Left ventricle myocardium inferior (tissue), 1 donor: ENCODE measurements around the gene PSMB8. TPM values are rescaled to one million over a fixed set of nuclear protein-coding genes. Genes with fewer than 3 reads are reported as not detected.
"Not testable (repeated sequence)": the region's sequence is repeated elsewhere in the genome, so short reads cannot be mapped to it uniquely, and the experiment has no call there.

ENCODE experiments used
- DNase-seq: peaks from one replicate; pipeline ENCODE4 v3.0.0-alpha.2; 2020
- H3K27ac ChIP-seq: fragments of 200-600 bp; replicated peaks from 2 replicates; pipeline ENCODE4 v1.8.0; 2021
- H3K27me3 ChIP-seq: fragments of 200-600 bp; 2 replicates; pipeline ENCODE4 v1.8.0; 2021; ENCODE audit warnings: low read depth
- H3K36me3 ChIP-seq: fragments of 200-600 bp; 2 replicates; pipeline ENCODE4 v1.8.0; 2021
- H3K4me1 ChIP-seq: fragments of 200-600 bp; 2 replicates; pipeline ENCODE4 v1.8.0; 2021
- H3K4me3 ChIP-seq: fragments of 200-600 bp; 2 replicates; pipeline ENCODE4 v1.8.0; 2021; ENCODE audit warnings: mild to moderate bottlenecking, moderate library complexity
- H3K9me3 ChIP-seq: fragments of 200-600 bp; replicated peaks from 2 replicates; pipeline ENCODE4 v1.8.0; 2021
- CTCF ChIP-seq: fragments of 200-600 bp; IDR thresholded peaks from 2 replicates; pipeline ENCODE4 v1.8.0; 2021; ENCODE audit warnings: antibody characterized with exemption, mild to moderate bottlenecking, borderline replicate concordance
- intact Hi-C: fragments of 100-400 bp; cut with micrococcal nuclease; formaldehyde crosslinking; loops from one replicate; pipeline ENCODE4 v1.11.0; 2022
- total RNA-seq: library from RNA; stranded (reverse); fragmentation: NEBNext Ultra II Directional; extraction: Animal tissue kit (Norgen Biotek cat#: 25700); gene quantifications from one replicate; pipeline ENCODE4 v1.2.1, GENCODE V29; 2021
- donor health status: DM: no; HTN: yes; CAD: no; lungs with severe emphysema.

PSMB8 gene
- total RNA-seq, 1 donor from 2014 or later: 13.2 TPM

- Histone ChIP-seq H3K27me3 (no peaks in the 10 kb centered on the region), H3K4me3 (no peak within 1 kb of the TSS), H3K36me3 (no peaks in the 10 kb centered on the region), H3K9me3 (no peaks in the 10 kb centered on the region), H3K4me1 (peaks cover 19% of the 10 kb centered on the region), H3K27ac (no peak within 1 kb of the TSS)
- no peak for DNase-seq
- TF ChIP-seq CTCF: no peak
- intact Hi-C loops: no loop called here
These were observed 27.1 kb downstream of the PSMB8 start, which contains the start of gene HLA-DOB for GRCh38 chr6:32816746-32817204. Gene HLA-DOB, minus strand, starts transcription at chr6:32817002. Its CDS starts 51 bp downstream, at chr6:32816951.

- no peak for DNase-seq
- Histone ChIP-seq H3K36me3 (no peaks in the 10 kb centered on the region), H3K27me3 (no peaks in the 10 kb centered on the region), H3K4me3 (no peak overlapping the region), H3K27ac (no peak overlapping the region), H3K4me1 (peaks cover 19% of the 10 kb centered on the region), H3K9me3 (no peaks in the 10 kb centered on the region)
- TF ChIP-seq CTCF: no peak
- intact Hi-C loops: no loop called here
These were observed 27.9 kb downstream of the PSMB8 start for GRCh38 chr6:32815996-32816395.

- Histone ChIP-seq H3K4me1 (peaks cover 19% of the 10 kb centered on the region), H3K36me3 (no peaks in the 10 kb centered on the region), H3K4me3 (no peak overlapping the region), H3K27me3 (no peaks in the 10 kb centered on the region), H3K27ac (no peak overlapping the region), H3K9me3 (no peaks in the 10 kb centered on the region)
- no peak for DNase-seq
- TF ChIP-seq CTCF: no peak
- intact Hi-C loops: no loop called here
These were observed 28.7 kb downstream of the PSMB8 start for GRCh38 chr6:32815115-32815514.

GRCh38 chr6:32814145-32814544, 29.7 kb downstream of the PSMB8 start:
- Histone ChIP-seq H3K4me3 (no peak overlapping the region), H3K36me3 (no peaks in the 10 kb centered on the region), H3K4me1 (peaks cover 19% of the 10 kb centered on the region), H3K27me3 (no peaks in the 10 kb centered on the region), H3K9me3 (no peaks in the 10 kb centered on the region), H3K27ac (no peak overlapping the region)
- no peak for TF ChIP-seq CTCF
- intact Hi-C loops: no loop called here
- no peak for DNase-seq

- TF ChIP-seq CTCF: no peak
- H3K4me3 ChIP-seq: no peak overlapping the region
- H3K36me3 ChIP-seq: no peaks in the 10 kb centered on the region
- H3K27ac ChIP-seq: no peak overlapping the region
- peaks cover 44% of the 10 kb centered on the region for H3K27me3 ChIP-seq
- H3K4me1 ChIP-seq: no peaks in the 10 kb centered on the region
- DNase-seq: no peak
- H3K9me3 ChIP-seq: no peaks in the 10 kb centered on the region
- intact Hi-C loops: no loop called here
These were observed 34.7 kb downstream of the PSMB8 start for GRCh38 chr6:32809171-32809570.

GRCh38 chr6:32807020-32807580, 36.7 kb downstream of the PSMB8 start:
- no peak for TF ChIP-seq CTCF
- Histone ChIP-seq H3K27me3 (peaks cover 60% of the 10 kb centered on the region), H3K27ac (no peak overlapping the region), H3K4me1 (no peaks in the 10 kb centered on the region), H3K9me3 (no peaks in the 10 kb centered on the region), H3K36me3 (no peaks in the 10 kb centered on the region), H3K4me3 (no peak overlapping the region)
- intact Hi-C loops: no loop called here
- no peak for DNase-seq

GRCh38 chr6:32805404-32805803, 38.4 kb downstream of the PSMB8 start:
- peaks cover 77% of the 10 kb centered on the region for H3K27me3 ChIP-seq
- intact Hi-C loops: not testable (repeated sequence)

More at GRCh38 chr6:32805404-32805803, 38.4 kb downstream of the PSMB8 start:
- not testable (repeated sequence) for H3K4me3 ChIP-seq, DNase-seq, H3K27ac ChIP-seq, H3K9me3 ChIP-seq, H3K4me1 ChIP-seq, H3K36me3 ChIP-seq
